HG02870 (cell line): ENCODE measurements around the gene FRAS1.
"Not testable (repeated sequence)": the region's sequence is repeated elsewhere in the genome, so short reads cannot be mapped to it uniquely, and the experiment has no call there.

Source experiments
- ATAC-seq: cut with Tn5 transposase; IDR thresholded peaks from one replicate; pipeline ENCODE4 v1.9.1; 2021; ENCODE audit warnings: mild to moderate bottlenecking, moderate library complexity; ENCODE audit not compliant: unreplicated experiment

The FRAS1 gene

DNA sequence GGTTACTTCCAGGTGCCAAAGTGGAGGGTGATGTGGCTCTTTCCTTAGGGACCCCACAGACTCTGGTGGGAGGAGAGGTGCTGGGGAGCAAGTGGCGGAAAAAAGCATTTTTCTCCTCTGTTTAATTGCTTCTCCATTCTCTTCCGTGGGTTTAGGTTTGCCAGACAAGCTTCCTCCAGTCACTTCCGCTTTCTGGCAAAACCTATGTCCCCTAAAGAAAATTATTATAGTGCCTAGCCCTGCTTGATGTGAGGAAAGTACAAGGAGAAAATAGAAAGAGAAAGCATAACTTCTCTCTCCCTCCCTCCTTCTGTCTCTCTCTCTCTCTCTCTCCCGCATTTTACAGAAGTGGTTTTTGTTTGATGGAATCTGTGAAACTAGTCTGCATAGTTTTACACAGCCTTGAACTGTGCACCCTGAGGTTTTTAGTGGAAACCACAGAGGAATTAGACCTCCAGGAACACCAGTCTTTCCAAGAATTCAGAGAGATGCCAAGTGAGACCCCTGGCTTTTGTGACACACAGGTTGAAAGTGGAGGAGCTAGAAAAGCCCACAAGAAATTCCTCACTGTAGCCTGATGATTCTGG lies 263.3 kb downstream of the FRAS1 start:
- ATAC-seq = no peak

- no peak for ATAC-seq
Measured at GRCh38 chr4:78322032-78322431, 264.9 kb downstream of the FRAS1 start.

DNA sequence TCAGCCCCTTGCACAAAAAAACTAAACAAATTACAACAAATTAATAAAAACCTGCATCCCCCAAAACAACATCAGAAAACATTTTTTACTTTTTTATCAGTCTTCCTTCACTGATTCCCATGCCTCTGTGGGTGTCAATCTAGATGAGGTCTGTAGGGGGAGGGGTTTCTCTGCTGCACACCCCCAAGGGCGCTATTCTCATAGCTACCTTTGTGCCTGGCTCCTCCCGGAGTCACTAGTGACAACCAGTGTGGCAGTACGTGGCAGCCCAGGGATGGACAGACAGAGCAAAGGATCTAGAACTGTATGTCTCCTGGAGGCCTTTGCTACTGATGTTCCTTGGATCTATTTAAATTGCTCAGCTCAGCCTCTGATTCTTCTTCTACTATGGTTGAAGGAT lies 266.3 kb downstream of the FRAS1 start:
- ATAC-seq = no peak

GRCh38 chr4:78324625-78325024 lies 267.5 kb downstream of the FRAS1 start:
- ATAC-seq = no peak

GRCh38 chr4:78325271-78326157 lies 268.4 kb downstream of the FRAS1 start:
- ATAC-seq = no peak

DNA sequence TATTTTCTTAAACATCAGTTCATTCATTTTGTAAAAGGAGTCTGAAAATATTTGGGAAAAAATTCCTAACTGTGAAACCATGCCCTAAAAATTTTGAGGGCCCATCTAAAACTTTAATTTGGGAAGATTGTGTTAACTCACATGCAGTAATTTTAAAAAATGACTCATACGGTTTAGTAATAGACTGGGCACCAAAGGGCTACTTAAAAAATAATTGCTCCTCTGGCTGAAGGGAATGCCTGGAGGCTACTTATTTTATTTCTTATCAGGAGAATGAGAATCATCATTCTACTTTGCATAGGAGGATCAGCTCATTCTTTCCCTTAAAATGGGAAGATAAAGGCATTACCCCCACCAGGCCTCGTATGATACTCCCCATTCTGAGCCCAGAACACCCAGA lies 271.5 kb downstream of the FRAS1 start:
- not testable (repeated sequence) for ATAC-seq

- ATAC-seq = no peak
Measured at GRCh38 chr4:78331186-78331585, 274.1 kb downstream of the FRAS1 start.

DNA sequence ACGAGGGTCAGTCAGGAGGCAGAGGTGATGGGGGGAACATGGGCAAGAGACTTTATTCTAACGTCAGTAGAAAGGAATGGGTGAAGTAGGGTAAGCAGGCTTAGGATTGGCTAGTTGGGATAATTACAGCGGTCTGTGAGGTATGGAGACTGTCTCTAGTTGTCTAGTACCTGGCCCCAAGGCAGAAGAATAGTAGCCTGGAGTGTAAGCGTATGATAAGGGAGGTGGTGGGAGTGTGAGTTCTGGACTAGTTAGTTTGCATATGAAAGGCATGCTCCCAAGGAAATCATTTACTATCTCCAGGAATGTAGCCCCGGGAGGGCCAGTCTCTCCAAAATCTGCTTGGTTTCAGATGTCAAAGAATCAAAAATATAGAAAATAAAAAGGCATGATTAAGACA lies 274.8 kb downstream of the FRAS1 start:
- ATAC-seq = no peak

- no peak for ATAC-seq
Measured at GRCh38 chr4:78332976-78333375, 275.9 kb downstream of the FRAS1 start.

DNA sequence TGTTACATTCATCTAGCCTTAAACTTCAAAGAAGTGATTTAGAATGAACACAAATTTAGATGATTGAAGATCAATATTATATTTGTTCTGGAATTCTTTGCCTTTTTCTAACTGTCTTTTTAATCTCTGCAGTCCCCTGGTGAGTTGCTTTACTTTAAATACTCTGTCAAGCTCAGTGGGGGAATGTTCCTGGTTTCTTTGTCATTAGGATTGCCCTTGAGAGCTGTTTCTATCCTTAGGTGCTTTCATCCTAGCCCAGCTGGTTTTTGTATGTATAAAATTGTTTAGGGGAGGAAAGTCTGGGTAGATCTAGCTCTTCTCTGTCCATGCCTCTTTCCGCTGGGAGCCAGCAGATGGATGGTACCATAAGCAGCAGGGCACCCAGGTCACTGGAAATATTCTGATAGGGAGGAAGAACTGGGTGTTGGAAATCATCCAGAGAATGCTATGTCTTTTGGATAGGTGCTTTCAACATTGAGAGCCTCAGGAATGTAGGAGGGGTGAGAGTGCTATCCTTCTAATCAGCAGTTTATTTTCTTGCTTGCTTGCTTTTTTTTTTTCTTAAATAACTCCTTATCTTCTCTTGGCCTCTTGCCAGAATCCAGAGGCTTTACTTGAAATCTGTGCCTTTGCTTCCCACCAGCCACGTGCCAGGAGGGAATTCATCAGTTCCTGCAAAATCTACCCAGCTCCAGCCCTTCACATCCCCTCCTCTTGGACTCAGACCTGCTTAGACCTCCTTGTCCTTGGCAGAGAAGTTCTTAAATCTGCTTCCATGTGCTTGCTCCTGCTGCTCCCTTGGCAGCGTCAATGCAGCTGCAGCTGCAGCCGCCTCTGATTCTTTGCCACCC lies 279.2 kb downstream of the FRAS1 start:
- no peak for ATAC-seq

DNA sequence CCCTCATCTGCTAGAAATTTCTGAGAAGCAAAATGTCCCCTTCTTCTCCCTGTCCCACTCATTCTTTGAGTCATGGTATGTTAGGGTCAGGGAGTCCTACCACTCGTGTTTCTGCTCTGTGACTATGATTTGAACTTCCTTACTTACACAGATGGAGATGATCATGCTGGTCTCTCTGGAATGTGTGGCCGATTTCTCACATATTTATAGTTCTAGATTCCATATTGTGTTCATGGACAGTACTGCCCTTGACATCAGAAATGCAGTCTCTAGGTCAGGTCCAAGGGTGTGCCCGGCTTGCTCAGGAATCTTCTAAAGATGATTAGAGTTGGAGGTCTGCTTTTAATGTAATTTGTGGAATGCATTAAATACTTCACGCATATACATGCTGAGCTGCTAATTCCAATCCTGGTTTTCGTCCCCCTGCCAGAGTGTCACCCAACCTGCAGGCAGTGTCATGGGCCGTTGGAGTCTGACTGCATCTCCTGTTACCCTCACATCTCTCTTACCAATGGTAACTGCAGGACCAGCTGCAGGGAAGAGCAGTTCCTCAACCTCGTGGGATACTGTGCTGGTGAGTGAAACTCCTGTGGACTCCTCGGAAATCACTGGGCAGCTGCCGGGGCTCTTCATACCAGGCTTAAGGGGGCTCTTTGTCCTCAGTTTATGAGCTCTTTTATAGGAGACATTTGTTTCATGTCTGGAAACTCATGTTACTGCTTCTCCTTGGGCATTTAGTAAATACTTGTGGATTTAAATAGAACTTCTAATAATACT lies 280.3 kb downstream of the FRAS1 start:
- no peak for ATAC-seq

GRCh38 chr4:78342125-78342524 lies 285.0 kb downstream of the FRAS1 start:
- ATAC-seq = no peak

DNA sequence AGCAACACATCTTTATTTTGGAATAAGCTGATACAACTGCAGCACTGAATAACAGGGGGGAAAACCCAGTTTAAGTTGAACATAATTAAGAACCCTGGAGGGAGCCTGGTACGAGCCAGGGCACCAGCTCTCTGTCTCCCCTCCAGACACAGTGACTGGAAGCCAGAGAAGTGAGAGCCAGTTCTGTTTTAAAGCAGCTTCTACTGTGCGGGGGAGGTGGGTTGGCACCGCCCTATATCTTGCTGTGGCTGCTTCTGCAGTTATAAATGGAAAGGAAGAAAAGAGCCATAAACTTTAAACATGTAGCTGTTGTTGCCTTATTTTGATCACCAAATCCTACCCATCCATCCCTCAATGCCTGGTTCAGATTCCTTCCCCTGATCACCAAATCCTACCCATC lies 286.6 kb downstream of the FRAS1 start:
- ATAC-seq = no peak

- ATAC-seq = no peak
Measured at GRCh38 chr4:78345237-78345636, 288.1 kb downstream of the FRAS1 start.

- ATAC-seq = no peak
Measured at GRCh38 chr4:78346222-78346621, 289.1 kb downstream of the FRAS1 start.

DNA sequence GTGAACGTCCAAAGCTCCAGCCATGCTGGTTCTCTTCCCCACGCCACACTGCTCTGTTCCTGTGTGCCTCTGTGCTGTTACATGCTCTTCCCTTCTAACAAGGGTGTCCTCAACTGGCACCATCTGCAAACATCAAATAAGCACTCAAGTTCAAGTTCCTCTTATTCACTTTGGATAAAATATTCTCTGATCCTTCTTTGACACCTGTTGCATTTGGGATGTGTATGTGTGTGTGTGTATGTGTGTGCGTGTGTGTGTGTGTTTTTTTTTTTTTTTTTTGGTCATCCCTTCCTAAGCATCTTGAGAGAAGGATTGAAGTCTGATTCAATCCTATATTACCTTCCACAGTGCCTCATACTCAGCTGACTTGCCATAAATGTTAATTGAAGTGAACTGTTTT lies 290.4 kb downstream of the FRAS1 start:
- ATAC-seq = no peak

GRCh38 chr4:78353921-78354320 lies 296.8 kb downstream of the FRAS1 start:
- ATAC-seq = no peak

DNA sequence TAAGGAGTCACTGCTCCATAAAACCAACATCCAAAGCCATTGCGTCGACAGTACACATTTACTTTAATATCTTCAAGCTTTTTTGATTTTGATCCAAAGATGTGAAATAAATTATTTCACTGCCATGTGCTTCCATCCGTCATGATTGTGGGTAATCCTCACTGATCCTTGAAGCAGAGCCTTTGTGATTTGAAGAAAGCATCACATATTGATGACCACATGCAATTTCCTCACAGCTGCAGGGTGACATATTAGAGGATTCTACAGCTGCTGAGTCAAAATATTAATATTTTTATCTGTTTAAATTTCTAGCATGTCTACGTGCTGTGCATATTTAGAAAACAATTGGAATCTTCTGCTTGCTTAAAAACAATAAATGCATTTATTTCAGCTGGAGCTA lies 297.7 kb downstream of the FRAS1 start:
- ATAC-seq = no peak

DNA sequence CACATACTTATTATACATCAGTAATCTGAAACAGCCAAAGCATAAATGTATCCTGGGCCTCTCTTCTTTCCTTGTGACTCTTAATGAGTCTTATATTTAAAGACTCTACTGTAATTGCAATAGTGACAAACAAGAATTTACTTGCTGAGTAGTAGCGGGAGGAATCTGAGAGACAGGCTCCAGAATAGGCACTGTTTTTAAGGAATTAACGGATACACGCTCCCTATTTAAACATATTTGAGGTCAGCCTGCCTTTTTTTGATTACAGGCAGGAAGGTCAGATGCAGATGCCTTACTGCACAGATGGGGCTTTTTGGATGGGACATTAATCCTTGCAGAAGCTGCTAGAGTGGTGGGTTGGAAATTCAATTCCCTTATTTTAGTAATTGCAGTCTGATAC lies 298.2 kb downstream of the FRAS1 start:
- ATAC-seq = no peak

DNA sequence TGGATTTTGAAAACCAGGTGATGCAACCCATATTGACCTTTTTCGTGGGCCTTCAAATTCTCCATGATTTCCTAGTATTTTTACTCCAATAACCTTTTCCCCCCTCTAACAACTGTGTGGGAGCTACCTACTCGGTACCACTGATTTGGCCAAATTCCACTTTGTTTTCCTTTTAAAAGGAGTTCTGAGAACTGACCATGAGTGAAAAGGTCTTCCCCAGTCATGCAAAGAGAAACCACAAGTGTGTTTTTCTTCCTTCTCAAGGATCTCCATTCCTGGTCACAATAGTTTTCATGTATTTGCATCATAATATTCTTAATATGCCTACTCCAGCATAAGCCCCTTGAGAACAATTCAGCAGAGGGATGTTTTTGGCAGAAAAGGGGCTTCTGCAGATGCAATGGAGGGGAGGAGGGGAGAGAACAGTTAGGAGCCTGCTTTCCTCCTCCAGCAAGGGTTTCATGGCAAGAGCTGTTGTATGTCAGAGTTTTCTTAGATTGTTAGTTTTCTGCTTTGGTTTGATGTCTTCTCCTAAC lies 299.2 kb downstream of the FRAS1 start:
- no peak for ATAC-seq

GRCh38 chr4:78357122-78357521 lies 300.0 kb downstream of the FRAS1 start:
- no peak for ATAC-seq
